DOHH2 (cell line): Measurements from ENCODE around the gene USP6NL.

Experiments
- EZH2phosphoT487 ChIP-seq: fragments of 200-600 bp; sonication (generic); IDR thresholded peaks from 2 replicates; pipeline ENCODE4 v1.6.1; 2017; ENCODE audit warnings: borderline replicate concordance, mild to moderate bottlenecking, antibody characterized with exemption, low read length, moderate library complexity, mixed read lengths
- TF ChIP-seq, protein P1 (sequence below): fragments of 200-600 bp; sonication (generic); IDR thresholded peaks from one replicate; pipeline ENCODE4 v1.5.1; 2014; ENCODE audit warnings: antibody characterized with exemption, mild to moderate bottlenecking, low read depth, low read length; ENCODE audit not compliant: poor library complexity, severe bottlenecking

DNA sequence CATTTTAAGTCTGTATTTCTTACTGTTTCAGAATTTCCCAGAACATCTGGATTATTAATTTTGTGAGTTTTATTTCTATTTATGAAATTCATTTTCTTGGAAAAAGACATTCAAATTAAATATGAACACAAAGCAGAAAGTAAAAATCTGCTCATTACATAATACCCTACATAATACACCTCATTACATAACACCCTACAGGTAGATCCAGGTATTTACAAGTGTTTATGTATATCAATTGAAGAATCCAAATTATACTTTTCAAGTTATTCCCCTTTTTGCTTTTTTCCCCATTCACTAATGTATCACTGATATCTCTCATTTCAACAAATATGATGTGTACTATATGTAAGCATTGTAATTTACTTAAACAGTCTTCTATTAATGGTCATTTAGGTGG lies 129.1 kb downstream of the USP6NL start:
- TF ChIP-seq, protein P1, sequence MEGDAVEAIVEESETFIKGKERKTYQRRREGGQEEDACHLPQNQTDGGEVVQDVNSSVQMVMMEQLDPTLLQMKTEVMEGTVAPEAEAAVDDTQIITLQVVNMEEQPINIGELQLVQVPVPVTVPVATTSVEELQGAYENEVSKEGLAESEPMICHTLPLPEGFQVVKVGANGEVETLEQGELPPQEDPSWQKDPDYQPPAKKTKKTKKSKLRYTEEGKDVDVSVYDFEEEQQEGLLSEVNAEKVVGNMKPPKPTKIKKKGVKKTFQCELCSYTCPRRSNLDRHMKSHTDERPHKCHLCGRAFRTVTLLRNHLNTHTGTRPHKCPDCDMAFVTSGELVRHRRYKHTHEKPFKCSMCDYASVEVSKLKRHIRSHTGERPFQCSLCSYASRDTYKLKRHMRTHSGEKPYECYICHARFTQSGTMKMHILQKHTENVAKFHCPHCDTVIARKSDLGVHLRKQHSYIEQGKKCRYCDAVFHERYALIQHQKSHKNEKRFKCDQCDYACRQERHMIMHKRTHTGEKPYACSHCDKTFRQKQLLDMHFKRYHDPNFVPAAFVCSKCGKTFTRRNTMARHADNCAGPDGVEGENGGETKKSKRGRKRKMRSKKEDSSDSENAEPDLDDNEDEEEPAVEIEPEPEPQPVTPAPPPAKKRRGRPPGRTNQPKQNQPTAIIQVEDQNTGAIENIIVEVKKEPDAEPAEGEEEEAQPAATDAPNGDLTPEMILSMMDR = no peak
- TF ChIP-seq EZH2phosphoT487 = no peak
